GM18519 (cell line): ENCODE results near the gene WDR55.
"Not testable (repeated sequence)": the region's sequence is repeated elsewhere in the genome, so short reads cannot be mapped to it uniquely, and the experiment has no call there.

Experiments used
- ATAC-seq: cut with Tn5 transposase; IDR thresholded peaks from one replicate; pipeline ENCODE4 v1.9.1; 2021; ENCODE audit warnings: mild to moderate bottlenecking, moderate library complexity; ENCODE audit not compliant: unreplicated experiment, low FRiP score

WDR55 gene, protein sequence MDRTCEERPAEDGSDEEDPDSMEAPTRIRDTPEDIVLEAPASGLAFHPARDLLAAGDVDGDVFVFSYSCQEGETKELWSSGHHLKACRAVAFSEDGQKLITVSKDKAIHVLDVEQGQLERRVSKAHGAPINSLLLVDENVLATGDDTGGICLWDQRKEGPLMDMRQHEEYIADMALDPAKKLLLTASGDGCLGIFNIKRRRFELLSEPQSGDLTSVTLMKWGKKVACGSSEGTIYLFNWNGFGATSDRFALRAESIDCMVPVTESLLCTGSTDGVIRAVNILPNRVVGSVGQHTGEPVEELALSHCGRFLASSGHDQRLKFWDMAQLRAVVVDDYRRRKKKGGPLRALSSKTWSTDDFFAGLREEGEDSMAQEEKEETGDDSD

DNA sequence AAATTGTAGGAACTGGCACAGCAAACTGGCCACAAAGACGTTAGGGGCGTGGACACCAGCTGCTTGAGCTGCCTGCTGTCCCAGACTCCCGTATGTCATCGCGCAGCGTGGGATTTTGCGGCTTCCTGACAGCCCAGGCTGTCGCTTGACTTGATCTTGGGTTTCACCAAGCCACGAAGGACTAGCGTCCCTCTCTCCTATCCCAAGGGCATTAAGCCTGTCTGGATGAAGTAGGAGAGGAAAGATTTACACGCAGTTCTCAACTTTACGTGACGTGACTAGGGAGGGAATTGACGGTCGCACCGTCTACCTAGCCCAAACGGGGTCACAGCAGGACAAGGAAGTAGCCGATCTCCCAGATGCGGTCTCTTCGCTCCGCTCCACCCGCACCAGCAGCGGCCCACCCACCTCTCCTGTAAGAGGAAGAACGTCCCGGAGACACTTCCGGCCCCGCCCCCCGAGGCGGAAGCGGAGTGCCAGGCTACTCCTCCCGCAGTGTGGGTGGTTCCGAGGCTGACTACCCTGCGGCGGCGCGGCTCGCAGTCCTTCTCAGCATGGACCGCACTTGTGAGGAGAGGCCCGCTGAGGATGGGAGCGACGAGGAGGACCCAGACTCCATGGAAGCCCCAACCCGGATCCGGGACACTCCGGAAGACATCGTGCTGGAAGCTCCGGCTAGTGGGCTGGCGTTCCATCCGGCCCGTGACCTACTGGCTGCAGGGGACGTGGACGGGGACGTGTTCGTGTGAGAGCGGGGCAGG lies at the start of gene WDR55:
Gene WDR55, plus strand, starts transcription at position 546 of the 761 bp plus-strand sequence. Its CDS starts 9 bp downstream, at position 555.
- ATAC-seq, result peak; percentile 91

DNA sequence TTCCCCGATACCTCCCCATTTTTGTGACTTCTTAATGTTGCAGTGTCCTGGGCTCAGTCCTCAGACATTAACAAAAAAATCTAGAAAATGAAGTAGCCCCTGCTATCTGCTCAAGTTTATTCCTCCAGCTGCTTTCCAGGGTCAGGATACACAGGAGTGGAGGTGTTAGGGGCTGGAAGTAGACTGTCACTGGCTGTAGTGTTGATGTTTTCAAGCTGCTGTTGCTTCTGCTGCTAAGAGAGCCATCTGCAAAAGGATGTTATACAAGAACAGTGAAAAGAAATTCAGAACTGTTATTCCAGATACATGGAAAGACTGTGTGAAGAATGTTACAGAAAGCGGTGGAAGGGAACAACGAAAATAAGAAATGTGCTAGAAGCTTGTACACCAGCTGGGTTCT lies 42.4 kb upstream of the WDR55 start:
- no peak for ATAC-seq

DNA sequence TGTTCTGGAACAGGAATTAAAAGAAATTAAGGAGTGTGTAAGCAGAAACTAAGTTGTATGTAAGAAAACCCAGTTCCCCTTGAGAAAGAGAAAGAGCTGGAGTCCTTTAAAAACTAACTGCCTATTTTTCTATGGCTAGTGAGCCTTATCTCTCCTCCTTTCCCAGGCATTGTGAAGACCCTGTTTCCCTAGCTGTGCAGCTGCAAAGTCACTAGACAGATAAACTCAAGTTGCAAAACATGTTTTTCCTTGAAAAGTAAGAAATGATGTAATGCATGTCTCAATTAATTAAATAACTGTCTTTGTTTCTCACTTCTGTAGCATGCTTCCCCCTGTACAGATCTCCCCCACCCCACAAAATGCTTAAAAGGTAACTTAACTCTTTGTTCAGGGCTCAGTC lies 41.6 kb upstream of the WDR55 start:
- ATAC-seq, result not testable (repeated sequence)

DNA sequence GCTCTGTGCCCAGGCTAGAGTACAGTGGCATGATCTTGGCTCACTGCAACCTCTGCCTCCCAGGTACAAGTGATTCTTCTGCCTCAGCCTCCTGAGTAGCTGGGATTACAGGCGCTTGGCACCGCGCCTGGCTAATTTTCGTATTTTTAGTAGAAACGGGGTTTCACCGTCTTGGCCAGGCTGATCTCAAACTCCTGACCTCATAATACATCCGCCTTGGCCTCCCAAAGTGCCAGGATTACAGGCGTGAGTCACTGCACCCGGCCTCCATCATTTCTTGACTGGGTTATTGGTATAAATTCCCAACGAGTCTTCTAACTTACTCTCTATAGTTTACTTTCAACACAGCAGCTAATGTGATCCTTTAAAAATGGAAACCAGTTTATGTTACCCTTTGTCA lies 39.8 kb upstream of the WDR55 start:
- not testable (repeated sequence) for ATAC-seq

DNA sequence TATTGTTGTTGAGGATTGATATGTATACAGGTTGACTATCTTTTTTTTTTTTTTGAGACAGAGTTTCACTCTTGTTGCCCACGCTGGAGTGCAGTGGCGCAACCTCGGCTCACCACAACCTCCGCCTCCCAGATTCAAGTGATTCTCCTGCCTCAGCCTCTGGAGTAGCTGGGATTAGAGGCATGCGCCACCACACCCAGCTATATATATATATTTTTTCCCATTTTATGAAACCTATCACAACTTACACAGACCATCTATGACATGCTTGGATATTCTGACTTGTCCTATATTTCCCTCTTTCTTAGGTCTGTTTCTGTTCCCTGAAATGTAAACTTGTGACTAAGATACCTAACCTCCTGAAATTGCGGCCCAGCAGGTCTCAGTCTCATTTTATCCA lies 36.7 kb upstream of the WDR55 start:
- ATAC-seq, result no peak

DNA sequence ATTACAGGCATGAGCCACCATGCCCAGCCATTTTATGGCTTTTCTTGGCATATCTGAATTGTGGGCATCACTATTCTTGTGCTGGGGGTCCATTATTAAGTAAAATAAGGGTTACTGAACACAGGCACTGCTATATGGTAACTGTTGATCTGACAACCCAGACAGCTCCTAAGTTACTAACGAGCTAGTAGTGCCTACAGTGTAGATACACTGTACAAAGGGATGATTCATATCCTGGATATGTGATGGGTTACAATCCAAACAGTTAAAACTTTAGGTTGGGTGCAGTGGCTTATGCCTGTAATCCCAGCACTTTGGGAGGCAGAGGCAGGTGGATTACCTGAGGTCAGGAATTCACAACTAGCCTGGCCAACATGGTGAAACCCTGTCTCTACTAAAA lies 36.0 kb upstream of the WDR55 start:
- no peak for ATAC-seq

DNA sequence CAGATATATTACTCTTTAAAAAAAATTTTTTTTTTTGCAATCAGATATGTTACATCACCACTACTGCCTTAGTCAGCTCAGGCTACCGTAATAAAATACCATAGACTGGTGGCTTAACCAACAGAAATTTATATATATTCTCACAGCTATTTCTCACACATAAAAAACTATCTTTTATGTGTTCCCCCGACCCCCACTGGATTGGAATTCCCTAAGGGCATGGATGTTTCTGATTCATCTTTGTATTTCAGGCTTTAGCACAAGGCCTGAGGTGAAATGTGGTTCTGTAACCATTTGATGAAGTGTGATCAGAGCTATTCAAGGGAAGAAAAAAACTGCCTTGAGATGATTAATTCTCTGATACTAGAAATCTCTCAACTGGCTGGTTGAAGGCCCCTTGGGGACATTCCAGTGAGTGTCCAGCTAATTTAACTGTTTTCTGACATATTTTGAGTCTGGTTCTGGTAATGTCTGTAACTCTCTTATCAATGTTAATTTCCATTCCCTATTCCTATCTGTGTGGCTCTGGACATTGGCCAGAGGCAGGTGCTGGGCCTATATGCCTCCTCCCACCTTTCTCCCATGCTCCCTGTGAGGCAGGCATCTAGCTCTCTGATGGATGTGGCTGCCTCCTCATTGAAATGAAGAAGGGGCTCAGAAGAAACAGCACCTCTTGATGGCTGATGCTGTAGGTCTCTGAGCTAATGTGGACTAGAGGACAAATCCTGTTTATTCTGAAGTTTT lies 34.2 kb upstream of the WDR55 start:
- no peak for ATAC-seq

DNA sequence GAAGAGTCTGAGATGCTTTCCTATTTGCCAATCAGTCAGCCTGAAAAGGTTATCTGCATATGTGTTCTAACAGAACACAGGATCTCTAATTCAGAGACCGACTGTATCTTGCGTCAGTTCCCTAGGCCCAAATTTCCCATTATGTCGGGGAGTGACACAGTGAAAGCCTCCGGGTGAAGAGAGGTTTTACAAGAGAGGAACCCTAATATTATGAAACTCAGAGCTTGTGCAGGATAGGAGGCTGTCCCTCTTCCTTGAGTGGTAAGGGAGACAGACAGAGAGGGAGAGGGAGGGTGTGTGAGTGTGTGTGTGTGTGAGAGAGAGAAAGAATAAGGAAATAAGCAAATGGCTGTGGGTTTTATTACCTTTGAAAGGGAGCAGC lies 33.7 kb upstream of the WDR55 start:
- ATAC-seq, result no peak

DNA sequence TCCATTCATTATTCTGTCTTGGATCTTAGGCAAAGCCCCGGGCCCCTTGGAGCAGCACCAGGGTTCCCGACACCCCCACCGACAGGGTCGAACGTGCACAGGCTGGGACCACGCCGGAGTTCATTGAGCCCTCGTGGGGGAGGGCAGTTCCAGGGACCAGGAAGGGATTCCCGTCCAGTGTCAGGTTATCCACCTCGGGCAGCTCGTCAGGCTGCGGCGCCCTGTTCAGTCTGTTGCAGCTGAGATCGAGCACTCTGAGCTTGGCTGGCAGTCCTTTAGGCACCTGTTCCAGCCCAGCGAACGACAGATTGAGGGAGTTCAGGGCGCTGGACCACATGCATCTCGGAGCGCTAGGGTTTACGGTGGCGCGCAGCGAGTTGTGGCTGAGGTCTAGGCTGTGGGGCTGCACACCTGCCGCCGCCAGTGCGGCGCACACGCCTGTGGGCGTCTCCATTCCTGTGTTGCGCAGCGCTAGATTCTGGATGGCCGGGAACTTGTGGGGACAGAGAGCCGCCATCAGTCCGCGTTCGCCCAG lies 32.8 kb upstream of the WDR55 start:
- ATAC-seq, result peak; percentile 11

DNA sequence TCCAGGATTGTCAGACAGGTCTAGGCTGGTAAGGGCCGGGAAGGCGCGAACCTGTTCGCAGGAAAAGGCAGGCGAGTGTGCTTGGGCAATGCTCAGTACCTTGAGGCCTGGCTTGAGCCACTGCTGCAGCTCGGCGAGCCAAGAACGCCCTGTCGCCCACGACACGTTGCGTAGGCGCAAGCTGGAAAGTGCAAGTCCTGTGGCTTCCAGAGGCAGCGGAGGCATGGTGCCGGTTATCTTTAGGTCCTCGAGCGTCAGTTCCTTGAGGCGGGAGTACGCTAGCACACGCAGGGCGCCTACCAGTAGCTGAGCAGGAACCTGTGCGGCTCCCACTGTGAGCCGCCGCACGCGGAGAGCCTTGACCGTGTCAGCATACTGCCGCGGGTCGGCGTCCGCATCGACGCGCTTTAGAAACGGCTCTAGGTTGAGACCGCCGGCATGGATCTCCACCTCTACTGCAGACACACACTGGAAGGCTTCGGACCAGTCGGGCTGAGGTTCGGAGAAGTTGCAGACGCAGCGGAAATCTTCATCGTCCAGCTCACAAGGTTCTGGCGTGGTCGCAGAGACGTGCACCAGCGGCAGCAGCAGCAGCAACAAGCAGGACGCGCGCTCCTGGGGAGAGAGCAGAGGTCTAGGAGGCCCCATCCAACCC lies 32.2 kb upstream of the WDR55 start:
- ATAC-seq, result peak; percentile 45

DNA sequence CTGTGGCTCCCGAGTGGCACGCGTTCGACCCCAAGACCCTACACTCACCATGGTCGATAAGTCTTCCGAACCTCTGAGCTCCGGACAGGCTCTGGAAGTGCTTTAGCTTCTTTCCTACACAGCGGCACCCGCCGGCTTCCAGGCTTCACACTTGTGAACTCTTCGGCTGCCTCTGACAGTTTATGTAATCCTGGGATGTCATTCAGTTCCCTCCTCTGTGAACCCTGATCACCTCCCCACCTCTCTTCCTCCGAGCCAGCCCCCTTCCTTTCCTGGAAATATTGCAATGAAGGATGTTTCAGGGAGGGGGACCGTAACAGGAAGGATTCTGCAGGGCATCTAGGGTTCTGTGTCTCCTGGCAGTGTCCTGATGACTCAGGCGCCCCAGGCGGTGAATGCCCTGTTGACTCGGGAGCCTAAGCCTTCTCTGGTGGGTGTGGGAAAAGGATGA lies 31.7 kb upstream of the WDR55 start, which contains the start of gene CD14:
Gene CD14, minus strand, starts transcription at position 155 of the 451 bp plus-strand sequence. Its CDS starts 104 bp downstream, at position 51.
- no peak for ATAC-seq

DNA sequence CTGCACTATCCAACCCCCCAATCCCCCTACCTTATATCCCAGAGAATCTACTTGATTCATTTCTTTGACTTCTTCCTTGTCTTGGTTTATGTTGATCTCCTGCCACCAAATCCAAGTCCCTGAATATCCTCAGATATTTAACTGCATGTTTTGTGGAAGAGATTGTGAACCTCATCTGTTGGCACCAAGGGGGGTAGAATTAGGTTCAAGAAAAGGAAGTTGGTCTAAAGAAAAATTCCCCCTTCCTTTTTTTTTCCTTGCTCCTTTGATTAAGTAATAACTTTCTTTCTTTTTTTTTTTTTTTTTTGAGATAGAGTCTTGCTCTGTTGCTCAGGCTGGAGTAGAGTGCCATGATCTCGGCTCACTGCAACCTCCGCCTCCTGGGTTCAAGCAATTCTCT lies 31.2 kb upstream of the WDR55 start:
- no peak for ATAC-seq

DNA sequence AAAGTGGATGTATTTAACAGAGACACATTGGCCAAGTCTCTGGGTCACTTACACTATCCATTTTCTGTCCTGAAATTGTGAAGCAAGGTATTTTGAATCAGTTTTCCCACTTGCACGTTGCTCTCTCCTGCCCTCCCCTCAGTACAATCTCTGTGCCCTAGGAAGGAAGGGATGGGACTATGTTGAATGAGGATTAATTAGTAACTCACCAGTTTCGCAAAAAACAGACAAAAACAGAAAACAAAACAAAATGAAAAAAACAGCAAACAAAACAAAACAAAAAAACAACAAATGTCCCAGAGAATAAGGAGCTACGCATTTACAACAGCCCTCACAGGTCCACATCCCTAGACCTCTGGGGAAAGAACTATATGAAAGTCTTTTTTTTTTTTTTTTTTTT lies 30.6 kb upstream of the WDR55 start:
- no peak for ATAC-seq

DNA sequence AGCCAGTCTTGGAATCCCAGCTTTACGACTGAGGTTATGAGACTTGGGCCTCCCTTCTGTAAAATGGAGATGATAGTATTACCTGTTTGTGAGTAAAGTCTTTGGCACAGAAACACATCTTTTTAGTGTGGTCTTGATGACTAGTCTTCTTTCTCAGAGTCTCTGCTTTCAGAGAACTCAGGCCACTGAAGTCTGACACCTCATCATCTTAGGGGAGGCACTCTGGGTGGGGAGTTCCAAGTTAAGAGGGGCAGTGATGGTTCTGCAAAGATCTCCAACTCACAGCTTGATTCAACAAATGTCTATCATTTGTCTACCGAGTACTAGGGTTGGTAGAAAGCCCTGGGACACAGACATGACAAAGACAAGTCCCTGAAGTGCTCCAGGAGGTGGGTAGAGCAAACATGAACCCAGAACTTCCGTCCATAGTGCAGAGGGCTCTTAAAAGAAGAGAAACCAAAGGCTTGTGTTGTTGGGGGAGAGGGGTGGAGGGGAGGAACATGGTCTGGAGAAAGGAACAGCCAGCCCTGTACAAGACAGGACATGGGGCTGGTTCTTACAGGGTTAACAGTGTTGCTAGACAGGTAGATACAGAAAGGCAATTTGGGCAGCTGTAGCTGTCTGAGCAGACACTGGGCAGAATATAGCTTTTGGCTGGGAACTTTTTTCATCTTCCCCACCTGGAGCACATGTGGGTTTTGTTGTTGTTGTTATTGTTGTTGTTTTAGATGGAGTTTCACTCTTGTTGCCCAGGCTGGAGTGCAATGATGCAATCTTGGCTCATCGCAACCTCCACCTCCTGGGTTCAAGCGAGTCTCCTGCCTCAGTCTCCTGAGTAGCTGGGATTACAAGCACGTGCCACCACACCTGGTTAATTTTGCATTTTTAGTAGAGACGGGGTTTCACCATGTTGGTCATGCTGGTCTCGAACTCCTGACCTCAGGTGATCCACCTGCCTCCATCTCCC lies 29.1 kb upstream of the WDR55 start:
- ATAC-seq, result no peak

DNA sequence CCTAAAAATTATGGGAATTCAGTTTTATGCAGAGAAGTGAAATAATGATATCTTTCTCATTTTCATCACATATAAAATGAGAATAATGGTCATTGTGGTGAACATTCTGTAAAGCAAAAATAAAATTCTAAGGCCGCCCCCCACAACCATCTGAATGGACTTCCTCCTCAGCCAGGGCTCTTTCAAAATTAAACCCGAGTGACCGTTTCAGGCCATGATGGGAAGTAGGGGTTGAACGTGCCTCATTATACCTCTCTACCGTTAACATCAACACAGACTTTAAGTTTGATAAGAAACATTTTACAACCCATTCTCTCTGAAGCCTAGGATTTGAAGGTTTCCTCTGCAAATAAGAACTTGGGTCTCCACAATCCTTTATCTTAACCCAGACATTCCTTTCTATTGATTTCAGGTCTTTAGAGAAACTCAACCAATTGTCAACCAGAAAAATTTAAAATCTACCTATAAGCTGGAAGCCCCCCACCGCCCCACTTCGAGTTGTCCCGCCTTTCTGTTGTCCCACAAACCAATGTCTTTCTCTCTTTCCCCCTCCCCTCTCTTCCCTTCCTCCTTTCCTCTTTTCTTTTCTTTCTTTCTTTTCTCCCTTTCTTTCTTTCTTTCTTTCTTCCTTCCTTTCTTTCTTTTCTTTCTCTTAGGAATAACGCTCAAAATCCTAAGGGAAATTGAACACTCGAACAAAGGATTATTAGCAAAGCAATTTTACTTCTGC lies 27.2 kb upstream of the WDR55 start:
- no peak for ATAC-seq

DNA sequence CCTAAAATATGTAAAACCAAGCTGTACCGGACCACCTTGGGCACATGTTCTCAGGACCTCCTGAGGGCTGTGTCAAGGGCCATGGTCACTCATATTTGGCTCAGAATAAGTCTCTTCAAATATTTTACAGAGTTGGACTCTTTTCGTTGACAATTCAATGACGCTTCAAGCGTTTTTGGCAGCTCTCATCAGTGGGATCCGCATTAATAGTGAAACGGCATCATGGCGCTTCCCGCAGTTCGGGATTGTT lies 25.9 kb upstream of the WDR55 start:
- ATAC-seq, result not testable (repeated sequence)

DNA sequence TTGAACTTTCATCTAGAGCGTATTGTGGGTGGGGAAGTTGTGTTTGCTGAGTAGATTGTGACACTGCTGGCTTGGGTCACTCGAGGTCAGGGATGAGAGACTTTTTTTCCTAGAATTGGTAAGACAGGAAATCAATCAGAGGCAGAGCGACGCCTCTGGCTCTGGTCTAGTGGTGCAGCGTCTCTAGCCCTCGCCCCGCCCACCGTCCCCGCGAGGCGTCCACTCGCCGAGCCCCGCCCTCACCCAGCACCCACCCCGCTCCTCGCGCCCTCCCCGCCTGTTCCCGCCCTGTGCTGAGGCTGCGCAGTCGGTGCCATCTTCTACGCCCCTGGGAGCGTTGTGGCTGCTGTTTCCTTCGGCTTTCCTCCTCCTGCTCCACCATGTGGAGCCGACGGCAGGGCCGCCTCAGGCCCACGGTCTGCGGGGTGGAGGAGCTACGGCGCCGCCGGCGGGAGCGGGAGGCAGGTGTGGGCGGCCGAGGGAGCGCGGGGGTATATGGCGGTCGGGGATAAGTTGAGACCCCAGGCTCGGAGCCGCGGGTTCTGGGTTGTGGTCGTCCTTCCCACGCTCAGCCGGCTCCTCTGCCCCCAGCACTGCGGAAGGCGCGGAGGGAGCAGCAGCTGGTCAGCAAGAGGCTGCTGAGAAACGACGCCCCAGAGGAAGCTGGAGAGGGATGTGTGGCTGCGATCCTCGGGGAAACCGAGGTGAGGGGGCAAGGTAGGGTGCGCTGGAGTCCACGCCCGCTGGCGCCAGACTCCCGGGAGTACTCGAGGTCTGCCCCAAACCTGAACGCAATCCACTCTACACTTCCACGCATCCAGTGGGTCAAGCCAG lies 25.3 kb upstream of the WDR55 start, which contains the start of gene TMCO6:
Gene TMCO6, plus strand, starts transcription at position 304 of the 834 bp plus-strand sequence. Its CDS starts 77 bp downstream, at position 381.
- ATAC-seq, result peak; percentile 81

DNA sequence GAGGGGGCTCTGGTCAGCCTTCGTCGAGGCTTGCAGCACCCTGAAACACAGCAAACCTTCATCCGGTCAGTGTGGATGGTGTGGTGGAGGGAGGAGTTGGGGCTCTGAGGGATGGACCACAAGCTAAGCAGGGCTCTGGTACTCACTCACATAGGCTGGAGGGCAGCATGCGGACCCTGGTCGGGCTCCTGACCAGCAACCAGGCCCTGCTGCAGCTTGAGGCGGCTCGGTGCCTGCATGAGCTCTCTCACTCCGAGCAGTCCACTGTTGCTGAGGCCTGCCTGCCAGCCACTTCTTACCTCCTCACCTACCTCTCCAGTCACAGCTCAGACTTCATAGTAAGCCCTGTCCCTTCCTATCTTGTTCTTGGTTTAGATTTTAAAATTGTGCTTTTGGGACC lies 23.0 kb upstream of the WDR55 start:
- ATAC-seq, result no peak
